ENCODE results near the gene SCRN3.
A peak's percentile ranks its signal among the peaks of the same experiment; 100 is the strongest.
"Not testable (repeated sequence)": the region's sequence is repeated elsewhere in the genome, so short reads cannot be mapped to it uniquely, and the experiment has no call there.

SCRN3 gene

DNA sequence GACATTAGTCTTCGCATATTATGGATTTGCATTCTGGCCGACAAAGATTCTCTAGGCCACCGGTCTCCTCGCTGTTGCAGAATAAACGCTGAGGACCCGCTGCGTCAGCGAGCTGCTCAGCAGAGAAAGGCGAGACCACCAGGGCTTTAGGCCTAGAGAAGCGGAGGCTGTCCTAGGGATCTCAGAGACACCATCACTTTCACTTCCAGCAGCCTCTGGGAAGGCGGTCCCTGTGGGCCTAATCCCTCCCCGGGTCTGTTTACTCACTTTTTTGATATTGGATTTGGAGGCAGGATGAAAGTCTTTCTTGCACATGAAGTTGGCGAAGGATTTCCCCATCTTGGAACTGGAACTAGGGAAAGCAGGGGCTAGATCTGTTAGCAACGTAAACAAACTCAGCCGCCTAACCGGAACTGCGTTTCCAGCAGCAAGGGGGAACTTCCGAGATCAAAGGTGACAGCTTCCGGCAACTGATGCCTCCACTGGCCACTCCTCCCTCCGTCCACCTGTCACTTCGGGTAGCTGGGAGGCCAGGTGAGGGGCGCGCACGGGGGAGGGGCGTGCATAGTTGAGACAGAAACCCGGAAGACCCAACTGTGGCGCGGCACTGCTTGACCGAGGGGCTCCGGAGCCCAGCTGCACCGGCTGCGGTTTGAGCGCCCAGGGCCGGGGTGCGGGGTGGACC, at the start of gene SCRN3:
Gene SCRN3, plus strand, starts transcription at position 447 of the 685 bp plus-strand sequence. CDS start 2,554 bp downstream, outside the sequence.
- peak; percentile 89 for DNase-seq

DNA sequence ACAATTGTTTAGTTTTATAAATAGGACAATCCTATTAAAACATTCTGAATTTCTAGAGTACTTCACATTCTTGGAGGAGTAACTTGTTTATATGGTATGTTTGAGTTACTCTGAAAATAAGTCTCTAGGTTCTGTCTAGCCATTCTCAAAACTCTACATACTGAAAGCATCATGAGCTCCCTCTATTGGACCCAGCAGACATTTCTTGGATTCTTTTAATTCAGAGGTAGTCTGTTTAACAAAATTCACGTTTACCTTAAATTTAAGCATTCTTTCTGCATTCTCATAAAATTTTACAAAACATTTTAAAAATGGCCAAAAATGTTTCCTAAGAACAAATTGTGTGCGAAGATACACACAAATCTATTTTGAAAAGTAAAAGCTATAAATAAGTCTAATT, 45.5 kb upstream of the SCRN3 start:
- peak; percentile 62 for DNase-seq

GRCh38 chr2:174350593-174351181, 44.8 kb upstream of the SCRN3 start:
- no peak for DNase-seq

- no peak for DNase-seq
Measured at GRCh38 chr2:174353004-174353403, 42.5 kb upstream of the SCRN3 start.

GRCh38 chr2:174356347-174356746, 39.2 kb upstream of the SCRN3 start:
- no peak for DNase-seq

- not testable (repeated sequence) for DNase-seq
Measured at GRCh38 chr2:174359663-174360062, 35.9 kb upstream of the SCRN3 start.

- no peak for DNase-seq
Measured at GRCh38 chr2:174362949-174363348, 32.6 kb upstream of the SCRN3 start.

DNA sequence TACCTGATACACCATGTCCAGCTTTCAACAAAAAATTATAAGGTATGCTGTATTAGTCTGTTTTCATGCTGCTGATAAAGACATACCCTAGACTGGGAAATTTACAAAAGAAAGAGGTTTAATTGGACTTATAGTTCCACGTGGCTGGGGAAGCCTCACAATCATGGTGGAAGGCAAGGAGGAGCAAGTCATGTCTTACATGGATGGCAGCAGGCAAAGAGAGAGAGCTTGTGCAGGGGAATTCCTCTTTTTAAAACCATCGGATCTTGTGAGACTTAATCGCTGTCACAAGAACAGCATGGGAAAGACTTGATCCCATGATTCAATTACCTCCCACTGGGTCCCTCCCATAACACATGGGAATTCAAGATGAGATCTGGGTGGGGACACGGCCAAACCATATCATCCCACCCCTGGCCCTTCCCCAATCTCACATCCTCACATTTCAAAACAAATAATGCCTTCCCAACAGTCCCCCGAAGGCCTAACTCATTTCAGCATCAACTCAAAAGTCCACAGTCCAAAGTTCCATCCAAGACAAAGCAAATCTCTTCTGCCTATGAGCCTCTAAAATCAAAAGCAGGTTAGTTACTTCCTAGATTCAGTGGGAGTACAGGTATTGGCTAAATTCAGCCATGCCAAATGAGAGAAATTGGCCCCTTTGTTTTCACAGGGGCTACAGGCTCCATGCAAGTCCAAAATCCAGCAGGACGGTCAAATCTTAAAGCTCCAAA, 31.9 kb upstream of the SCRN3 start:
- not testable (repeated sequence) for DNase-seq

DNA sequence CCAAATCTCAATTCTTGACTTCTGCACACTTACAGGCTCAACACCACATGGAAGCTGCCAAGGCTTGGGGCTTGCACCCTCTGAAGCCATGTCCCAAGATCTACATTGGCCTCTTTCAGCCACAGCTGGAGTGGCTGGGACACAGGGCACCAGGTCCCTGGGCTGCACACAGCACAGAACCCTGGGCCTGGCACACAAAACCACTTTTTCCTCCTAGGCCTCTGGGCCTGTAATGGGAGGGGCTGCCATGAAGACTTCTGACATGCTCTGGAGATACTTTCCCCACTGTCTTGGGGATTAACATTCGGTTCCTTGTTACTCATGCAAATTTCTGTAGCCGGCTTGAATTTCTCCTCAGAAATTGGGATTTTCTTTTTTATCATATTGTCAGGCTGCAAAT, 30.9 kb upstream of the SCRN3 start:
- DNase-seq: no peak

DNA sequence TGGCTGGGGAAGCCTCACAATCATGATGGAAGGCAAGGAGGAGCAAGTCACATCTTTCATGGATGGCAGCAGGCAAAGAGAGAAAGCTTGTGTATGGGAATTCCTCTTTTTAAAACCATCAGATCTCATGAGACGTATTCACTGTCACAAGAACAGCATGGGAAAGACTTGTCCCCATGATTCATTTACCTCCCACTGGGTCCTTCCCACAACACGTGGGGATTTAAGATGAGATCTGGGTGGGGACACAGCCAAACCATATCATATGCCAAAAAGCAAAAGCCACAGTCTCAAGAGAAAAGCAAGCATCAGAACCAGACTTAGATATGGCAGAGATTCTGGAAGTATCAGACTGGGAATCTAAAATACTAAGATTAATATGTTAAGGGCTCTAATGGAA, 30.0 kb upstream of the SCRN3 start:
- DNase-seq: no peak

GRCh38 chr2:174368691-174369090, 26.8 kb upstream of the SCRN3 start:
- DNase-seq: no peak

- DNase-seq: peak; percentile 21
Measured at GRCh38 chr2:174376967-174377366, 18.6 kb upstream of the SCRN3 start.

DNA sequence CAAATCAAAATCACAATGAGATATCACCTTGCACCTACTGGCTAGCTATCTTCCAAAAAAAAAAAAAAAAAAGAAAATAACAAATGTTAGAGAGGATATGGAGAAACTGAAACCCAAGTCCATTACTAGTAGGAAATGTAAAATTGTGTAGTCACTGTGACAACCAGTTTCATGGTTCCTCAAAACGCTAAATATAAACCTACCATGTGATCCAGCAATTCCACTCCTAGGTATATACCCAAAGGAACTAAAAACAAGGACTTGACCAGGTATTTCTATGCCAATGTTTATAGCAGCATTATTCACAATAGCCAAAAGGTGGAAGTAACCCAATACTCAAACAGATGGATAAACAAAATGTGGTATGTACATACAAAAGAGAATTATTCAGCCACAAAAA, 11.7 kb upstream of the SCRN3 start:
- DNase-seq: peak; percentile 28

DNA sequence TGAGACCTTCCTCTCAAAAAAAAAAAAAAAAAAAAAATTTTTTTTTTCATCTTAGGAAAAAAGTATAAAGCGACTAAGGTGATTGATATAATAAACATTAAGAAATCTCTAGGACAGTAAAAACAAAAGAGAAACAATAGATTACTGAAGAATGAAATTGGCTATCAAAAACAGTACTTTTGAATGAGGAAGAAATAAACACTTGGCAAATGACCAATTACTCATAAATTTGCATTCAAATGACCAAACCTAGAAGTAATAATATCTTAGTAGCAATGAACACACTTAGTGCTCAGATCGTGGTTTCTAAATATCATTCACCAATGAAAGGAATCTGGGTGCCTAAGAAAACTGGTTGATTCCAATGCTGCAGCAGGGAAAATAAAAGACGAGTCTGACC, 10.3 kb upstream of the SCRN3 start:
- no peak for DNase-seq

GRCh38 chr2:174388706-174389105, 6.8 kb upstream of the SCRN3 start:
- not testable (repeated sequence) for DNase-seq

GRCh38 chr2:174389542-174389941, 6.0 kb upstream of the SCRN3 start:
- DNase-seq: no peak

DNA sequence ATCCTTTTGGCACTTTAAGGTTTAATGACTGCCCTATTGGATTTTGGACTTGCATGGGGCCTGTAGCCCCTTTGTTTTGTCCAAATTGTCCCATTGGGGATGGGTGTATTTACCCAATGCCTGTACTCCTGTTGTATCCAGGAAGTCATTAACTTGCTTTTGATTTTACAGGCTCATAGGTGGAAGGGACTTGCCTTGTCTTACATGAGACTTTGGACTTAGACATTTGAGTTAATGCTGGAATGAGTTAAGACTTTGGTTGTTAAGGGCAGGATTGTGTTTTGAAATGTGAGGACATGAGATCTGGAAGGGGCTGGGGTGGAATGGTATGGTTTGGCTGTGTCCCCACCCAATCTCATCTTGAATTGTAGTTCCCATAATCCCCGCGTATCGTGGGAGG, 5.2 kb upstream of the SCRN3 start:
- not testable (repeated sequence) for DNase-seq

- no peak for DNase-seq
Measured at GRCh38 chr2:174392706-174393105, 2.8 kb upstream of the SCRN3 start.

DNA sequence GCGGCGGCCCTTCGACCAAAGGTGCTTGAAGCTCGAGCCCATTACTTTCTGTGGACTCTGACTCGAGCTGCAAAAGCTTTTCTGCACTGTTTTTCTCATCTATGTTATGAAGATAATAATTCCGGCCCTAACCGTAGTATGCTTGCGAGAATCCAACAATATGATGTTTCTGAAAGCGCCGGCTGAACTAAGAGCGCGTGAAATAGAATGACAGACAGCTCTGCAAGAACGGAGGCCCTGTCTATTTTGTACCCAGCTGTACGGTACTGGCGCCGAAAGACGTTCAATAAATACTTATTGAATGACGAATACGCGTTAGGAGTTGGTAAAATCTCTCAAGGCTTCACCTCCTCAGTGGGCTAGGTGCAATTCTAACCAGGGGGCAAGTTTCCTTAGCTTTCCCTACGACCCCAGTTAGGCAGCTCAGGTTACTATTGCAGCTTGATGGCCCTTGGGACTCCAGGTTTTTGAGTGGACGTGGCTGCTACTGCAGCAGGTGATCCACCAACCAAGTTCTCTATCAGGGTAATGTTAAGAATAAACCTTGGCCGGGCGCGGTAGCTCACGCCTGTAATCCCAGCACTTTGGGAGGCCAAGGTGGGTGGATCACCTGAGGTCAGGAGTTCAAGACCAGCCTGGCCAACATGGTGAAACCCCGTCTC, 570 bp downstream of the SCRN3 start:
- DNase-seq: peak; percentile 46

DNA sequence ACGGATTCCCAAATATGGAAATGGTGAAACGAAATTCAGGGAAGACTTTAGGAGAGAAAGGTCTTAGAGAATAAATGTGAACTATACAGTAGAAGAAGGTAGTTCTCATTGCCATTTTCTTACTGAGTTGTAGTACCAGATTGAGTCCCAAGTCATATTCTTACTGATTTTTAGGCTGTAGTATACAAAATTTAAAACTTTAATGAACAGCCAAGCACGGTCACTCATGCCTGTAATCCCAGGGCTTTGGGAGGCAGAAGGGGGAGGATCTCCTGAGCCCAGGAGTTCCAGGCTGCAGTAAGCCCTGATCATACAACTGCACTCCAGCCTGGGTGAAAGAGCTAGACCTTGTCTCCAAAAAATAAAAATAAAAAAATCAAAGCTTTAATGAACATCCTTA, 2.2 kb downstream of the SCRN3 start:
- no peak for DNase-seq

DNA sequence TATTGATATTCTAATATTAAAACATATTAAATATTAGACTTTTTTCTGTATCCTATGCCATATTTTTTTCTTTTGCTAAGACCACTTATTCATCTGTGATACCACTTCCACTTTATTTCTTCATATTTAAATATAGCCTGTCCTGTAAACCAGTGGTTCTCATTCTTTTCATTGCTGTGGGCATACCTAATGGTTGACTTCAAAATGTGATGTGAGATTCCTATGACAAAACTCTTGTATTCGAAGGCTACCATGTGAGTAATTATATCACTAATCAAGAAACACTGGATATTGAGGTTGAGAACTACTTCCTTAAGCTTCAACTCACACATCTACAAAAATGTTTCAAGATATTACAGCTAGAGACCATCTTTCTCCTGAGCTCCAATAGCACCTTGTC, 3.6 kb downstream of the SCRN3 start:
- DNase-seq: no peak

- no peak for DNase-seq
Measured at GRCh38 chr2:174400853-174401252, 5.3 kb downstream of the SCRN3 start.

DNA sequence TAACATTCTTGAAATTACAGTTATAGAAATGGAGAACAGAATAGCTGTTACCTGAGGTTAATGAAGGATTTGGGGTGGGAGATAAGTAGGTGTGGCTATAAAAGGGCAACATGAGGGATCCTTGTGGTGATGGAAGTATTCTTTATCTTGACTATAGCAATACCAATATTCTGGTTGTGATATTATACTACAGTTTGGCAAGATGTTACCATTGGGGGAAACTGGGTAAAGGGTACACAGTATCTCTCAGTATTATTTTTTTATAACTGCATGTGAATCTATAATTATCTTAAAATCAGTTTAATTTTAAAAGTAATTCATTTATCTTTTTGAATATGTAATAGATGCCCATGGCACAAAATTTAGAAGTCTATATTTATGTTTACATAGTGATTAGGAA, 8.1 kb downstream of the SCRN3 start:
- DNase-seq: no peak

DNA sequence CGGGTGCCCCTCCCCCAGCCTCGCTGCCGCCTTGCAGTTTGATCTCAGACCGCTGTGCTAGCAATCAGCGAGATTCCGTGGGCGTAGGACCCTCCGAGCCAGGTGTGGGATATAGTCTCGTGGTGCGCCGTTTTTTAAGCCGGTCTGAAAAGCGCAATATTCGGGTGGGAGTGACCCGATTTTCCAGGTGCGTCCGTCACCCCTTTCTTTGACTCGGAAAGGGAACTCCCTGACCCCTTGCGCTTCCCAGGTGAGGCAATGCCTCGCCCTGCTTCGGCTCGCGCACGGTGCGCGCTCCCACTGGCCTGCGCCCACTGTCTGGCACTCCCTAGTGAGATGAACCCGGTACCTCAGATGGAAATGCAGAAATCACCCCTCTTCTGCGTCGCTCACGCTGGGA, 14.5 kb downstream of the SCRN3 start:
- not testable (repeated sequence) for DNase-seq
